T-cell (primary cell): Measurements from ENCODE around the gene CSNK1A1. TPM values are rescaled to one million over a fixed set of nuclear protein-coding genes. Genes with fewer than 3 reads are reported as not detected.
A peak's percentile ranks its signal among the peaks of the same experiment; 100 is the strongest.
"Not testable (repeated sequence)": the region's sequence is repeated elsewhere in the genome, so short reads cannot be mapped to it uniquely, and the experiment has no call there.

ENCODE experiments used
- ATAC-seq, 4 experiments: fragments of 200-7000 bp in 3 of 4; fragments of 150-1000 bp in 1 of 4; cut with Tn5 transposase; replicated peaks in 1 of 4; 1 replicate in 3 of 4; 2 replicates in 1 of 4; pipeline ENCODE4 v1.10.0; 2021; ENCODE audit warnings: moderate library complexity in 3 of 4, mild to moderate bottlenecking in 2 of 4, moderate number of reproducible peaks in 1 of 4
- CTCF ChIA-PET, 2 donors: fragments of 300-600 bp; sonication (Branson Sonifier 250); formaldehyde crosslinking; loops; one replicate each; lab custom pipeline; 2022; ENCODE audit warnings: antibody characterized with exemption in 2 of 2; lab: Charles Lee
- POLR2A ChIA-PET, 2 donors: fragments of 300-600 bp; sonication (Branson Sonifier 250); formaldehyde crosslinking; loops; one replicate each; lab custom pipeline; 2022; ENCODE audit warnings: antibody characterized with exemption in 2 of 2; lab: Charles Lee
- DNase-seq, 35 experiments: peaks; one replicate each; pipeline versions ENCODE4 v3.0.0 to v3.0.0-alpha.2; 2013 to 2023
- H3K27ac ChIP-seq: one replicate; pipeline ENCODE4 v1.5.1; 2013; ENCODE audit warnings: low read length
- H3K27me3 ChIP-seq, 2 experiments: replicated peaks in 1 of 2; 1 replicate in 1 of 2; 2 replicates in 1 of 2; pipeline versions ENCODE4 v1.6.1 to v1.7.0; 2013; ENCODE audit warnings: low read length in 1 of 2, mixed read lengths in 1 of 2; ENCODE audit not compliant: control insufficient read depth in 2 of 2, insufficient read depth in 2 of 2; ENCODE audit errors: extremely low read depth in 1 of 2
- H3K36me3 ChIP-seq, 2 donors: 1 replicate in 1 of 2; 2 replicates in 1 of 2; pipeline versions ENCODE4 v1.6.1 to v1.7.0; 2013; ENCODE audit warnings: low read length in 1 of 2; ENCODE audit not compliant: control insufficient read depth in 2 of 2, insufficient read depth in 1 of 2; ENCODE audit errors: extremely low read depth in 1 of 2
- H3K4me1 ChIP-seq, 2 experiments: 1 replicate in 1 of 2; 2 replicates in 1 of 2; pipeline versions ENCODE4 v1.6.1 to v1.7.0; 2013; ENCODE audit warnings: low read length in 2 of 2, mixed read lengths in 1 of 2; ENCODE audit not compliant: insufficient read depth in 2 of 2, control insufficient read depth in 1 of 2; ENCODE audit errors: extremely low read depth in 1 of 2
- H3K4me3 ChIP-seq, 2 donors: 1 replicate in 1 of 2; 2 replicates in 1 of 2; pipeline versions ENCODE4 v1.5.1 to v1.7.0; 2013; ENCODE audit warnings: mild to moderate bottlenecking in 2 of 2, low read length in 1 of 2, moderate library complexity in 1 of 2; ENCODE audit not compliant: control insufficient read depth in 1 of 2; ENCODE audit errors: extremely low read depth in 1 of 2
- H3K9me3 ChIP-seq: 2 replicates; pipeline ENCODE4 v1.7.0; 2013
- H3K27ac Mint-ChIP-seq, 2 donors: one replicate each; pipeline ENCODE4 v1.8.0; 2020 to 2021; ENCODE audit warnings: mild to moderate bottlenecking in 2 of 2, mixed read lengths in 2 of 2
- H3K27me3 Mint-ChIP-seq, 2 donors: one replicate each; pipeline ENCODE4 v1.8.0; 2021 to 2022; ENCODE audit warnings: mixed read lengths in 2 of 2
- H3K36me3 Mint-ChIP-seq: one replicate; pipeline ENCODE4 v1.8.0; 2021; ENCODE audit warnings: mixed read lengths
- H3K4me1 Mint-ChIP-seq, 3 donors: one replicate each; pipeline ENCODE4 v1.8.0; 2020 to 2022; ENCODE audit warnings: mixed read lengths in 3 of 3, mild to moderate bottlenecking in 1 of 3
- H3K4me3 Mint-ChIP-seq, 3 donors: one replicate each; pipeline ENCODE4 v1.8.0; 2020 to 2022; ENCODE audit warnings: mild to moderate bottlenecking in 3 of 3, mixed read lengths in 3 of 3, moderate library complexity in 3 of 3
- H3K9me3 Mint-ChIP-seq, 3 donors: one replicate each; pipeline ENCODE4 v1.8.0; 2020 to 2022; ENCODE audit warnings: mixed read lengths in 3 of 3
- WGBS: methylation state at CpG from one replicate; pipeline ENCODE4 v1.1.5; 2013; ENCODE audit warnings: missing lambda C conversion rate; ENCODE audit not compliant: insufficient coverage; 5-methylcytosine and 5-hydroxymethylcytosine counted together
- total RNA-seq, 35 experiments: library from RNA in 6 of 35; stranded (reverse) in 6 of 35; fragments of 120-200 nt in 1 of 35; gene quantifications; one replicate each; pipeline versions ENCODE4 v1.2.1 to v1.2.4 and lab custom pipeline; 2013 to 2026

CSNK1A1 gene
- total RNA-seq, 5 donors from 2014 or later (not counting 1 experiment from before 2014, with no cell fraction given): 161 to 193 (median 178) TPM

GRCh38 chr5:149450199-149450598 lies 101.0 kb downstream of the CSNK1A1 start:
- Mint-ChIP-seq H3K4me1 (no peaks in the 10 kb centered on the region), H3K9me3 (no peaks in the 10 kb centered on the region), H3K27me3 (peaks cover 0 to 2% of the 10 kb centered on the region in 2 donors), H3K36me3 (no peaks in the 10 kb centered on the region), H3K4me3 (no peak overlapping the region), H3K27ac (no peak overlapping the region)
- 71% methylated on average over 3 of the region's 3 CpGs for WGBS
- Histone ChIP-seq H3K27ac (no peak overlapping the region), H3K36me3 (no peaks in the 10 kb centered on the region), H3K9me3 (no peaks in the 10 kb centered on the region), H3K4me3 (no peak overlapping the region), H3K4me1 (no peaks in the 10 kb centered on the region), H3K27me3 (no peaks in the 10 kb centered on the region)
- POLR2A ChIA-PET: no interaction called here
- CTCF ChIA-PET: no interaction called here
- DNase-seq (no peak), ATAC-seq (no peak)

GRCh38 chr5:149448831-149449714 lies 102.2 kb downstream of the CSNK1A1 start:
- Mint-ChIP-seq H3K27me3 (peaks cover 0 to 2% of the 10 kb centered on the region in 2 donors), H3K4me3 (no peak overlapping the region)
- WGBS: 89% methylated on average over 2 of the region's 7 CpGs

GRCh38 chr5:149448431-149448830 lies 102.8 kb downstream of the CSNK1A1 start:
- Mint-ChIP-seq H3K4me3 (no peak overlapping the region), H3K36me3 (no peaks in the 10 kb centered on the region), H3K9me3 (no peaks in the 10 kb centered on the region), H3K27me3 (peaks cover 0 to 2% of the 10 kb centered on the region in 2 donors), H3K4me1 (no peaks in the 10 kb centered on the region), H3K27ac (no peak overlapping the region)
- Histone ChIP-seq H3K4me1 (no peaks in the 10 kb centered on the region), H3K27ac (no peak overlapping the region), H3K9me3 (no peaks in the 10 kb centered on the region), H3K36me3 (no peaks in the 10 kb centered on the region), H3K27me3 (no peaks in the 10 kb centered on the region), H3K4me3 (no peak overlapping the region)
- no CpG with 5 or more reads among the region's 4 CpGs for whole genome bisulfite sequencing
- ATAC-seq (no peak), DNase-seq (no peak)
- ChIA-PET POLR2A (no interaction called here), CTCF (no interaction called here)

More at GRCh38 chr5:149448831-149449714, 102.2 kb downstream of the CSNK1A1 start:
- Histone ChIP-seq H3K4me1 (no peaks in the 10 kb centered on the region), H3K4me3 (no peak overlapping the region), H3K9me3 (no peaks in the 10 kb centered on the region), H3K27me3 (no peaks in the 10 kb centered on the region), H3K36me3 (no peaks in the 10 kb centered on the region), H3K27ac (no peak overlapping the region)
- ChIA-PET POLR2A (no interaction called here), CTCF (no interaction called here)
- no peak for ATAC-seq
- no peak overlapping the region for H3K27ac Mint-ChIP-seq
- peak in 1 of 35 experiments; percentile 14 for DNase-seq
- H3K36me3 Mint-ChIP-seq: no peaks in the 10 kb centered on the region
- no peaks in the 10 kb centered on the region for H3K4me1 Mint-ChIP-seq
- H3K9me3 Mint-ChIP-seq: no peaks in the 10 kb centered on the region

- Histone ChIP-seq H3K4me1 (peaks cover 0 to under 1% of the 10 kb centered on the region in 2 experiments), H3K9me3 (no peaks in the 10 kb centered on the region), H3K27ac (no peak overlapping the region), H3K36me3 (no peaks in the 10 kb centered on the region), H3K4me3 (no peak overlapping the region), H3K27me3 (no peaks in the 10 kb centered on the region)
- DNase-seq (no peak), ATAC-seq (no peak)
- ChIA-PET POLR2A (no interaction called here), CTCF (interaction anchor here in 1 of 2 donors (0.5 to 1.2 kb wide), 3 partner anchors 14 to 117 kb away, joined by 4 to 6 read pairs (median 6); no protein-coding TSS in a partner anchor)
- Mint-ChIP-seq H3K4me1 (no peaks in the 10 kb centered on the region), H3K4me3 (no peak overlapping the region), H3K27ac (no peak overlapping the region), H3K36me3 (no peaks in the 10 kb centered on the region), H3K9me3 (no peaks in the 10 kb centered on the region), H3K27me3 (peaks cover 0 to 2% of the 10 kb centered on the region in 2 donors)
- WGBS: 83% methylated on average over 6 of the region's 12 CpGs
Observed at GRCh38 chr5:149447373-149448367, 103.6 kb downstream of the CSNK1A1 start.

GRCh38 chr5:149446794-149447193 lies 104.4 kb downstream of the CSNK1A1 start:
- not testable (repeated sequence) for H3K27ac ChIP-seq, H3K27ac Mint-ChIP-seq, DNase-seq, H3K9me3 ChIP-seq, H3K9me3 Mint-ChIP-seq, H3K27me3 ChIP-seq, H3K27me3 Mint-ChIP-seq, H3K4me3 Mint-ChIP-seq, H3K4me3 ChIP-seq, H3K4me1 Mint-ChIP-seq, ATAC-seq, H3K36me3 ChIP-seq, H3K4me1 ChIP-seq, H3K36me3 Mint-ChIP-seq
- ChIA-PET POLR2A (interaction anchor here in 1 of 2 donors (0.6 kb wide), 1 partner anchor 88 kb away, joined by 8 read pairs; no protein-coding TSS in a partner anchor), CTCF (interaction anchor here (0.6 to 1.6 kb wide), 5 partner anchors 9 to 862 kb away, joined by 3 to 6 read pairs (median 4); no protein-coding TSS in a partner anchor)
- WGBS: no CpG with 5 or more reads among the region's 3 CpGs
